Measurements from ENCODE around the gene GNAL. TPM values are rescaled to one million over a fixed set of nuclear protein-coding genes. Genes with fewer than 3 reads are reported as not detected.

The GNAL gene
- total RNA-seq, 4 donors from 2014 or later: 22.8 to 30.4 (median 26.5) TPM

DNA sequence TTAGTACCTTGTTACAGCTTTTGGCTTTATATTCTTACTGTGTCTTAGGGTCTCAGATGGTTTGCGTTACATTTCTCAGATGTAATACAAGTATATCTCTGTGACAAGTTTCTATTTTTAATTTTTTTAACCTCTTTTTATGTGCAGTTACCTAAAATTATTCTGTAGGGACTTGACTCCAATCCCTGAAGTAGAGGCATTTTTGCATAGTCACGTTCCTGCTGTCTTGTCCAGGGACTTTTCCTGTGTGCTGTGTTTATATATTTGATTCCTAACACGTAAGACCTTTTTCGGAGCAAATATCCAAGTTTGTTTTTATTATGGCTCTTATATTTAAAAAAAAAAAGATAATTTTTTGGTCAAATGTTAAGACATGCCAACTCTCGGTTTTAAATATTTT is 91.0 kb downstream of the GNAL start:
- Histone ChIP-seq H3K4me1 (no peaks in the 10 kb centered on the region), H3K27me3 (no peaks in the 10 kb centered on the region), H3K36me3 (no peaks in the 10 kb centered on the region), H3K27ac (no peak overlapping the region), H3K4me3 (replicated peaks in 1 of 3) (no peak overlapping the region), H3K9me3 (no peaks in the 10 kb centered on the region)
- intact Hi-C loops (cut with DNase I): no loop called here
- no peak for DNase-seq
- TF ChIP-seq POLR2A (IDR thresholded peaks at IDR 0.05) (no peak), CTCF (IDR thresholded peaks at IDR 0.05) (no peak)
- WGBS, 2 donors: 84 to 88% methylated on average over 5 of the region's 5 CpGs

DNA sequence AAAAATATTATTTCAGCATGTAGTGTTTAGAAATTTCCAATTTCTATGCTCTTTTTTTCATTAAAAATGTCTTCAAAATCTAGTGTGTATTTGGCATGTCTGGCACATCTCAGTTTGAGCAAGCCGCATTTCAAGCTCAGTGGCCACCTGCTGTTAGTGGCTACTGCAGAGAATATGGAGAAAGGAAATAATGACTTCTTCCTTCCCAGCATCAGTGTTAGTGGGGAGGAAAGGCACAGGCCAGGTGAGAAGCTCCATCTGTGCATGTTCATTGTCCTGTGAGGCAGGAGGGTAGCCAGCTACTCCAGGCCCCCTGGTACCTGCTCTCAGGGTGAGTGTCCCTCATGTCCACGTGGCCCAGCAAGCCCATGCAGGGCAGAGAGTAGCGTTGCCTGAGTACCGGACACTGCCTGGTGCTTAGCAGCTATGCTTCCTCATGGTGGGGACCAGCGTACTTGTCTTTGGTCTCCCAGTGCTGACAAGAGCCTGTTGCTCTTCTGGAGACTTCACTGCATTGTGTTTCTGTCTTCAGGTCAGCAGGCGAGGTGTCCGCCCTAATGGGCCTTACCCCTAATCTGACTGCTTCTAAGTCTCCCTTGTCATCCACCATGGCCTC is 94.8 kb downstream of the GNAL start:
- no peak for TF ChIP-seq CTCF (IDR thresholded peaks at IDR 0.05)
- no peak for TF ChIP-seq POLR2A (IDR thresholded peaks at IDR 0.05)

GRCh38 chr18:11784674-11785304 is 95.7 kb downstream of the GNAL start:
- TF ChIP-seq CTCF (IDR thresholded peaks at IDR 0.05): no peak
- TF ChIP-seq POLR2A (IDR thresholded peaks at IDR 0.05): no peak
- no peak for DNase-seq
- Histone ChIP-seq H3K36me3 (no peaks in the 10 kb centered on the region), H3K4me1 (peaks cover 0 to 16% of the 10 kb centered on the region in 2 donors), H3K9me3 (no peaks in the 10 kb centered on the region), H3K27me3 (no peaks in the 10 kb centered on the region), H3K4me3 (replicated peaks in 1 of 3) (no peak overlapping the region), H3K27ac (no peak overlapping the region)
- 89 to 94% methylated on average over 6 of the region's 6 CpGs for WGBS, 2 donors
- intact Hi-C loops (cut with DNase I): no loop called here

More for the DNA sequence above, 94.8 kb downstream of the GNAL start:
- H3K4me1 ChIP-seq: peaks cover 0 to 9% of the 10 kb centered on the region in 2 donors
- H3K9me3 ChIP-seq: no peaks in the 10 kb centered on the region
- no peaks in the 10 kb centered on the region for H3K27me3 ChIP-seq
- H3K36me3 ChIP-seq: no peaks in the 10 kb centered on the region
- intact Hi-C loops (cut with DNase I): no loop called here
- WGBS, 2 donors: 92 to 99% methylated on average over 3 to 7 of the region's 7 CpGs
- no peak for DNase-seq
- no peak overlapping the region for H3K4me3 ChIP-seq (replicated peaks in 1 of 3)
- H3K27ac ChIP-seq: no peak overlapping the region

GRCh38 chr18:11785444-11786055 is 96.5 kb downstream of the GNAL start:
- Histone ChIP-seq H3K4me1 (peaks cover 0 to 22% of the 10 kb centered on the region in 2 donors), H3K4me3 (replicated peaks in 1 of 3) (no peak overlapping the region), H3K9me3 (no peaks in the 10 kb centered on the region), H3K27ac (no peak overlapping the region), H3K27me3 (no peaks in the 10 kb centered on the region), H3K36me3 (no peaks in the 10 kb centered on the region)
- 22 to 25% methylated on average over 9 of the region's 9 CpGs for WGBS, 2 donors
- TF ChIP-seq POLR2A (IDR thresholded peaks at IDR 0.05): no peak
- no peak for TF ChIP-seq CTCF (IDR thresholded peaks at IDR 0.05)
- DNase-seq: no peak
- intact Hi-C loops (cut with DNase I): no loop called here

Measured in thyroid gland (tissue), 4 donors.